IMR-90 (cell line): ENCODE measurements around the gene ACOT12. TPM values are rescaled to one million over a fixed set of nuclear protein-coding genes. Genes with fewer than 3 reads are reported as not detected.

ENCODE experiments used
- ATAC-seq: fragments of 200-7000 bp; cut with Tn5 transposase; 2 replicates; pipeline ENCODE4 v1.9.1; 2020; ENCODE audit warnings: low read depth, mild to moderate bottlenecking, moderate library complexity
- BruUV-seq: library from RNA; stranded (reverse); fragments of 400-500 nt; replicated peaks from 2 replicates; lab custom pipeline; 2021; lab: Mats Ljungman, UMichigan
- CTCF ChIA-PET: fragments of 300-600 bp; formaldehyde crosslinking; extraction: SDS; loops from one replicate; lab custom pipeline; 2021; ENCODE audit warnings: antibody characterized with exemption; lab: Yijun Ruan, JAX
- POLR2A ChIA-PET: fragments of 300-600 bp; sonication (Branson Sonifier 250); formaldehyde crosslinking; loops from one replicate; lab custom pipeline; 2022; ENCODE audit warnings: antibody characterized with exemption; ENCODE audit not compliant: unreplicated experiment; lab: Charles Lee
- DNase-seq: peaks from one replicate; pipeline ENCODE4 v3.0.0; 2013
- H2AFZ ChIP-seq: replicated peaks from 2 replicates; pipeline ENCODE3; 2013; ENCODE audit warnings: low read length, mild to moderate bottlenecking; ENCODE audit not compliant: poor library complexity
- H2AK5ac ChIP-seq: 2 replicates; pipeline ENCODE4 v1.6.1; 2013; ENCODE audit warnings: low read depth, low read length, inconsistent platforms
- H2AK9ac ChIP-seq: replicated peaks from 2 replicates; pipeline ENCODE3; 2013; ENCODE audit warnings: mild to moderate bottlenecking, low read depth, low read length, moderate library complexity; ENCODE audit not compliant: poor library complexity
- H2BK120ac ChIP-seq: 2 replicates; pipeline ENCODE4 v1.6.1; 2013; ENCODE audit warnings: low read depth, low read length, inconsistent platforms
- H2BK15ac ChIP-seq: 3 replicates; pipeline ENCODE4 v1.6.1; 2013; ENCODE audit warnings: low read depth, low read length, inconsistent platforms
- H2BK20ac ChIP-seq: 2 replicates; pipeline ENCODE4 v1.6.1; 2013; ENCODE audit warnings: low read depth, mild to moderate bottlenecking, inconsistent platforms, low read length, moderate library complexity
- H2BK5ac ChIP-seq: 2 replicates; pipeline ENCODE4 v1.6.1; 2013; ENCODE audit warnings: mild to moderate bottlenecking, low read depth, low read length, inconsistent platforms; ENCODE audit not compliant: poor library complexity, severe bottlenecking
- H3K14ac ChIP-seq: replicated peaks from 2 replicates; pipeline ENCODE4 v1.6.1; 2013; ENCODE audit warnings: low read depth, low read length, inconsistent platforms
- H3K18ac ChIP-seq: 2 replicates; pipeline ENCODE4 v1.6.1; 2013; ENCODE audit warnings: low read depth, low read length, control low read depth
- H3K23ac ChIP-seq: 2 replicates; pipeline ENCODE4 v1.6.1; 2013; ENCODE audit warnings: low read depth, low read length, inconsistent platforms
- H3K27ac ChIP-seq: 2 replicates; pipeline ENCODE4 v1.5.1; 2013; ENCODE audit warnings: mild to moderate bottlenecking, control low read depth, low read length; ENCODE audit not compliant: insufficient read depth
- H3K27me3 ChIP-seq: 2 replicates; pipeline ENCODE4 v1.6.1; 2013; ENCODE audit warnings: low read length; ENCODE audit not compliant: control insufficient read depth, insufficient read depth
- H3K36me3 ChIP-seq: 2 replicates; pipeline ENCODE4 v1.6.1; 2013; ENCODE audit warnings: low read length, mixed read lengths; ENCODE audit not compliant: control insufficient read depth, insufficient read depth
- H3K4ac ChIP-seq: 2 replicates; pipeline ENCODE4 v1.6.1; 2013; ENCODE audit warnings: low read depth, low read length, inconsistent platforms
- H3K4me1 ChIP-seq: 2 replicates; pipeline ENCODE4 v1.6.1; 2013; ENCODE audit warnings: low read length, mixed read lengths; ENCODE audit not compliant: control insufficient read depth, insufficient read depth
- H3K4me2 ChIP-seq: 2 replicates; pipeline ENCODE4 v1.6.1; 2013; ENCODE audit warnings: low read depth, mild to moderate bottlenecking, control low read depth, low read length, moderate library complexity
- H3K4me3 ChIP-seq: 2 replicates; pipeline ENCODE4 v1.5.1; 2013; ENCODE audit warnings: low read depth, mild to moderate bottlenecking, control low read depth, low read length, moderate library complexity; ENCODE audit not compliant: insufficient read depth
- H3K56ac ChIP-seq: 2 replicates; pipeline ENCODE4 v1.6.1; 2013; ENCODE audit warnings: low read length, inconsistent platforms; ENCODE audit not compliant: insufficient read depth; ENCODE audit errors: extremely low read depth
- H3K79me1 ChIP-seq, 2 experiments: 2 replicates each; pipeline ENCODE4 v1.6.1; 2013; ENCODE audit warnings: low read length in 2 of 2, inconsistent platforms in 1 of 2, low read depth in 1 of 2
- H3K9ac ChIP-seq: 2 replicates; pipeline ENCODE4 v1.6.1; 2013; ENCODE audit warnings: low read depth, low read length, control low read depth
- H3K9me1 ChIP-seq: 2 replicates; pipeline ENCODE4 v1.6.1; 2013; ENCODE audit warnings: low read length, inconsistent platforms; ENCODE audit not compliant: insufficient read depth
- H3K9me3 ChIP-seq: 2 replicates; pipeline ENCODE4 v1.6.1; 2013; ENCODE audit warnings: low read length; ENCODE audit not compliant: control insufficient read depth, insufficient read depth
- H4K20me1 ChIP-seq: 2 replicates; pipeline ENCODE4 v1.6.1; 2013; ENCODE audit warnings: low read length, inconsistent platforms; ENCODE audit not compliant: insufficient read depth
- H4K5ac ChIP-seq: 2 replicates; pipeline ENCODE4 v1.6.1; 2013; ENCODE audit warnings: mild to moderate bottlenecking, low read depth, low read length, control low read depth
- H4K8ac ChIP-seq, 2 experiments: 2 replicates each; pipeline ENCODE4 v1.6.1; 2013; ENCODE audit warnings: low read depth in 2 of 2, low read length in 2 of 2, control low read depth in 1 of 2, inconsistent platforms in 1 of 2
- H4K91ac ChIP-seq: 2 replicates; pipeline ENCODE4 v1.6.1; 2013; ENCODE audit warnings: low read depth, low read length, inconsistent platforms; ENCODE audit not compliant: insufficient read depth
- BHLHE40 ChIP-seq: fragments of 150-350 bp; IDR thresholded peaks from 2 replicates; pipeline ENCODE4 v1.6.1; 2016; ENCODE audit warnings: mild to moderate bottlenecking, low read depth, low read length
- CEBPB ChIP-seq: IDR thresholded peaks from 2 replicates; pipeline ENCODE4 v1.6.1; 2012; ENCODE audit warnings: low read depth, low read length, improper control_type of control experiment
- CHD1 ChIP-seq: IDR thresholded peaks from 2 replicates; pipeline ENCODE4 v1.6.1; 2012; ENCODE audit warnings: low read depth, low read length, improper control_type of control experiment
- CTCF ChIP-seq: conservative IDR thresholded peaks from 2 replicates; pipeline ENCODE4 v1.5.1; 2012; ENCODE audit warnings: mild to moderate bottlenecking, low read depth, low read length, improper control_type of control experiment
- ELK1 ChIP-seq: fragments of 150-350 bp; IDR thresholded peaks from 2 replicates; pipeline ENCODE4 v1.6.1; 2016; ENCODE audit warnings: low read depth, mild to moderate bottlenecking, low read length, moderate library complexity, borderline replicate concordance
- FOS ChIP-seq: fragments of 150-350 bp; IDR thresholded peaks from 2 replicates; pipeline ENCODE4 v1.6.1; 2016; ENCODE audit warnings: low read depth, low read length
- MAFK ChIP-seq: IDR thresholded peaks from 2 replicates; pipeline ENCODE4 v1.6.1; 2012; ENCODE audit warnings: low read depth, low read length, improper control_type of control experiment
- MAZ ChIP-seq: IDR thresholded peaks from 2 replicates; pipeline ENCODE4 v1.6.1; 2012; ENCODE audit warnings: low read depth, mild to moderate bottlenecking, low read length, improper control_type of control experiment, moderate library complexity, borderline replicate concordance
- MXI1 ChIP-seq: IDR thresholded peaks from 2 replicates; pipeline ENCODE4 v1.6.1; 2012; ENCODE audit warnings: low read depth, mild to moderate bottlenecking, low read length, moderate library complexity, borderline replicate concordance
- NFE2L2 ChIP-seq: fragments of 150-350 bp; IDR thresholded peaks from 2 replicates; pipeline ENCODE4 v1.6.1; 2016; ENCODE audit warnings: low read depth, mild to moderate bottlenecking, low read length
- POLR2A ChIP-seq: IDR thresholded peaks from 2 replicates; pipeline ENCODE4 v1.6.1; 2012; ENCODE audit warnings: mild to moderate bottlenecking, low read depth, low read length
- RAD21 ChIP-seq: IDR thresholded peaks from 2 replicates; pipeline ENCODE4 v1.6.1; 2012; ENCODE audit warnings: low read length, improper control_type of control experiment
- RCOR1 ChIP-seq: IDR thresholded peaks from 2 replicates; pipeline ENCODE4 v1.6.1; 2012; ENCODE audit warnings: mild to moderate bottlenecking, low read length, improper control_type of control experiment; ENCODE audit not compliant: insufficient replicate concordance
- RFX5 ChIP-seq: IDR thresholded peaks from 2 replicates; pipeline ENCODE4 v1.8.0; 2012; ENCODE audit warnings: low read depth, mild to moderate bottlenecking, low read length, moderate library complexity
- SMC3 ChIP-seq: fragments of 150-350 bp; IDR thresholded peaks from 2 replicates; pipeline ENCODE4 v1.6.1; 2016; ENCODE audit warnings: low read depth, mild to moderate bottlenecking, antibody characterized with exemption, low read length, moderate library complexity
- WGBS, 2 experiments: methylation state at CpG; one replicate each; pipeline versions ENCODE4 v1.1.5 to v1.1.7; 2013; ENCODE audit warnings: missing lambda C conversion rate in 2 of 2; ENCODE audit not compliant: insufficient read length in 1 of 2; ENCODE audit errors: extremely low coverage in 2 of 2; 5-methylcytosine and 5-hydroxymethylcytosine counted together
- dilution Hi-C: fragments of 300-500 bp; cut with HindIII; formaldehyde crosslinking; loops from one replicate; pipeline ENCODE4 v1.14.3; 2018; ENCODE audit warnings: low sequenced_read_pairs; ENCODE audit not compliant: unreplicated experiment
- in situ Hi-C: fragments of 300-500 bp; cut with MboI; formaldehyde crosslinking; loops from 3 replicates; pipeline ENCODE4 v1.14.3; 2019; ENCODE audit warnings: low sequenced_read_pairs, inconsistent platforms, mixed read lengths
- intact Hi-C: fragments of 100-400 bp; cut with micrococcal nuclease; formaldehyde crosslinking; loops from 2 replicates; pipeline ENCODE4 v1.10.0; 2022
- polyA plus RNA-seq, 3 experiments: library from polyadenylated mRNA; depleted of rRNA; stranded (reverse); fragments of >200 nt; gene quantifications; 2 replicates each; pipeline ENCODE4 v1.2.3, GENCODE V29; 2012; ENCODE audit warnings: low replicate concordance in 1 of 3
- total RNA-seq: library from RNA; depleted of rRNA; stranded (reverse); fragments of >200 nt; gene quantifications from 2 replicates; pipeline ENCODE4 v1.2.3, GENCODE V29; 2012
- TF ChIP-seq, protein P1 (sequence below): fragments of 150-350 bp; IDR thresholded peaks from 2 replicates; pipeline ENCODE4 v1.6.1; 2017; ENCODE audit warnings: mild to moderate bottlenecking, antibody characterized with exemption, low read length, low read depth

ACOT12 gene
- total and polyA plus RNA-seq, 2 of the 4 experiments (the other 2 are of a cell fraction) = not detected

DNA sequence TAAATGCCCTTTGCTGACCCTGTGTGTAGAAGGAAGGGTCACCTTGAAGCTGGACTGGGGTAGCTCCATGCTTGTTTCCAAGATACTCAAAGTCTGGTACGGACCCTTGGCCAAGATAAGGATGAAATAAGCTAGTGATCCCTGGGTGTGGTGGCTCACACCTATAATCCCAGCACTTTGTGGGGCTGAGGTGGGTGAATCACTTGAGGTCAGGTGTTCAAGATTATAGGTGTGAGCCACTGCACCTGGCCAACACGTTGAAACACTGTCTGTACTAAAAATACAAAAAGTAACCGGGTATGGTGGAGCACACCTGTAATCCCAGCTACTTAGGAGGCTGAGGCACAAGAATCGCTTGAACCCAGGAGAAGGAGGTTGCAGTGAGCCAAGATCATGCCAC is 33.3 kb downstream of the ACOT12 start:
- no peak overlapping the region for H2BK5ac ChIP-seq
- H4K20me1 ChIP-seq = no peaks in the 10 kb centered on the region
- H3K9me3 ChIP-seq = no peaks in the 10 kb centered on the region
- no peak overlapping the region for H3K4ac ChIP-seq
- no peak overlapping the region for H3K4me3 ChIP-seq
- H3K23ac ChIP-seq = no peak overlapping the region
- H3K4me1 ChIP-seq = no peaks in the 10 kb centered on the region; the same call in 1 of the 2 replicates
- H3K14ac ChIP-seq = no peak overlapping the region
- no peak overlapping the region for H2AK9ac ChIP-seq
- no peak overlapping the region for H2AFZ ChIP-seq
- ChIA-PET CTCF (no interaction called here), POLR2A (no interaction called here)
- no peaks in the 10 kb centered on the region for H3K9me1 ChIP-seq
- H3K4me2 ChIP-seq = no peak overlapping the region
- H2BK20ac ChIP-seq = no peak overlapping the region
- H3K9ac ChIP-seq = no peak overlapping the region
- H2BK120ac ChIP-seq = no peak overlapping the region
- no peak overlapping the region for H4K5ac ChIP-seq
- no peak overlapping the region for H3K56ac ChIP-seq
- ATAC-seq (no peak), DNase-seq (no peak)
- intact Hi-C loops (no loop called here), dilution Hi-C loops (no loop called here), in situ Hi-C loops (no loop called here)
- H3K27ac ChIP-seq = no peak overlapping the region
- H3K36me3 ChIP-seq = no peaks in the 10 kb centered on the region
- no peaks in the 10 kb centered on the region for H3K79me1 ChIP-seq
- TF ChIP-seq SMC3 (no peak), FOS (no peak), MAZ (no peak), MXI1 (no peak), POLR2A (no peak), CHD1 (no peak), MAFK (no peak), ELK1 (no peak), CEBPB (no peak), NFE2L2 (no peak), CTCF (no peak), RAD21 (no peak), BHLHE40 (no peak), RCOR1 (no peak), RFX5 (no peak)
- TF ChIP-seq, protein P1, sequence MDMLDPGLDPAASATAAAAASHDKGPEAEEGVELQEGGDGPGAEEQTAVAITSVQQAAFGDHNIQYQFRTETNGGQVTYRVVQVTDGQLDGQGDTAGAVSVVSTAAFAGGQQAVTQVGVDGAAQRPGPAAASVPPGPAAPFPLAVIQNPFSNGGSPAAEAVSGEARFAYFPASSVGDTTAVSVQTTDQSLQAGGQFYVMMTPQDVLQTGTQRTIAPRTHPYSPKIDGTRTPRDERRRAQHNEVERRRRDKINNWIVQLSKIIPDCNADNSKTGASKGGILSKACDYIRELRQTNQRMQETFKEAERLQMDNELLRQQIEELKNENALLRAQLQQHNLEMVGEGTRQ = no peak
- no peak overlapping the region for H2AK5ac ChIP-seq
- no CpG with 5 or more reads among the region's 4 CpGs for WGBS, 2 experiments
- H2BK15ac ChIP-seq = no peak overlapping the region
- H4K8ac ChIP-seq = no peak overlapping the region
- no peak overlapping the region for H4K91ac ChIP-seq
- no peak overlapping the region for H3K18ac ChIP-seq
- BruUV-seq = no TSS peak
- peaks cover 3% of the 10 kb centered on the region; the same call in 1 of the 2 replicates for H3K27me3 ChIP-seq
